Natural killer cell (primary cell): ENCODE measurements around the gene MASP2. TPM values are rescaled to one million over a fixed set of nuclear protein-coding genes. Genes with fewer than 3 reads are reported as not detected.
A peak's percentile ranks its signal among the peaks of the same experiment; 100 is the strongest.
"Not testable (repeated sequence)": the region's sequence is repeated elsewhere in the genome, so short reads cannot be mapped to it uniquely, and the experiment has no call there.

Experiments
- ATAC-seq, 3 donors: fragments of 150-1000 bp in 2 of 3; fragments of 200-7000 bp in 1 of 3; cut with Tn5 transposase; 1 replicate in 1 of 3; 2 replicates in 2 of 3; pipeline ENCODE4 v1.10.0; 2021; ENCODE audit warnings: mild to moderate bottlenecking in 2 of 3, moderate library complexity in 2 of 3
- DNase-seq, 2 donors: peaks; one replicate each; pipeline versions ENCODE4 v3.0.0 to v3.0.0-alpha.2; 2013 to 2021; ENCODE audit warnings: mixed read lengths in 1 of 2
- H3K27ac ChIP-seq: one replicate; pipeline ENCODE4 v1.5.1; 2013; ENCODE audit warnings: mild to moderate bottlenecking, low read length
- H3K27me3 ChIP-seq: one replicate; pipeline ENCODE4 v1.6.1; 2013; ENCODE audit warnings: low read length; ENCODE audit not compliant: control insufficient read depth, insufficient read depth
- H3K36me3 ChIP-seq: one replicate; pipeline ENCODE4 v1.6.1; 2013; ENCODE audit warnings: low read length; ENCODE audit not compliant: control insufficient read depth, insufficient read depth
- H3K4me1 ChIP-seq: one replicate; pipeline ENCODE4 v1.6.1; 2013; ENCODE audit warnings: low read length; ENCODE audit not compliant: control insufficient read depth, insufficient read depth
- H3K4me3 ChIP-seq: one replicate; pipeline ENCODE4 v1.5.1; 2013; ENCODE audit warnings: low read length
- H3K9me3 ChIP-seq: one replicate; pipeline ENCODE4 v1.6.1; 2013; ENCODE audit warnings: low read length; ENCODE audit not compliant: control insufficient read depth, insufficient read depth
- H3K27ac Mint-ChIP-seq, 2 donors: one replicate each; pipeline ENCODE4 v1.8.0; 2022; ENCODE audit warnings: mild to moderate bottlenecking in 2 of 2, mixed read lengths in 2 of 2, moderate library complexity in 1 of 2
- H3K27me3 Mint-ChIP-seq, 2 donors: one replicate each; pipeline ENCODE4 v1.8.0; 2022; ENCODE audit warnings: low read depth in 2 of 2, mixed read lengths in 2 of 2
- H3K36me3 Mint-ChIP-seq: one replicate; pipeline ENCODE4 v1.8.0; 2022; ENCODE audit warnings: mixed read lengths
- H3K4me1 Mint-ChIP-seq, 2 donors: one replicate each; pipeline ENCODE4 v1.8.0; 2022; ENCODE audit warnings: mixed read lengths in 2 of 2
- H3K4me3 Mint-ChIP-seq: one replicate; pipeline ENCODE4 v1.8.0; 2022; ENCODE audit warnings: mild to moderate bottlenecking, moderate library complexity, mixed read lengths
- H3K9me3 Mint-ChIP-seq, 2 donors: one replicate each; pipeline ENCODE4 v1.8.0; 2022; ENCODE audit warnings: mixed read lengths in 2 of 2
- CTCF ChIP-seq: fragments of 200-600 bp; IDR thresholded peaks from one replicate; pipeline ENCODE4 v1.8.0; 2022; ENCODE audit warnings: antibody characterized with exemption
- WGBS: methylation state at CpG from one replicate; pipeline ENCODE4 v1.1.7; 2013; ENCODE audit warnings: missing lambda C conversion rate; ENCODE audit not compliant: insufficient coverage; 5-methylcytosine and 5-hydroxymethylcytosine counted together
- intact Hi-C: fragments of 100-400 bp; cut with micrococcal nuclease; formaldehyde crosslinking; loops from one replicate; pipeline ENCODE4 v1.14.2; 2022
- total RNA-seq, 4 donors: library from RNA; stranded (reverse); fragments of 120-200 nt in 1 of 4; gene quantifications; one replicate each; pipeline versions ENCODE4 v1.2.3 to v1.2.4, GENCODE V29; 2013 to 2022

Gene MASP2
- total RNA-seq, 3 donors from 2014 or later (not counting 1 experiment from before 2014, with no cell fraction given) = 0.16 to 0.20 TPM; not detected in 1

GRCh38 chr1:11023201-11023600, 23.8 kb downstream of the MASP2 start:
- 96% methylated on average over 14 of the region's 14 CpGs for WGBS
- H3K9me3 ChIP-seq = no peaks in the 10 kb centered on the region
- H3K27ac ChIP-seq = no peak overlapping the region
- Mint-ChIP-seq H3K27ac (peak overlapping the region in 1 of 2 donors; percentile 12), H3K9me3 (no peaks in the 10 kb centered on the region), H3K4me3 (no peak overlapping the region), H3K36me3 (peaks cover 14% of the 10 kb centered on the region), H3K4me1 (peaks cover 23 to 52% of the 10 kb centered on the region in 2 donors), H3K27me3 (no peaks in the 10 kb centered on the region)
- no peaks in the 10 kb centered on the region for H3K27me3 ChIP-seq
- H3K4me3 ChIP-seq = no peak overlapping the region
- no peak for TF ChIP-seq CTCF
- intact Hi-C loops = no loop called here
- DNase-seq (no peak), ATAC-seq (no peak)
- no peaks in the 10 kb centered on the region for H3K4me1 ChIP-seq
- H3K36me3 ChIP-seq = peaks cover 80% of the 10 kb centered on the region

GRCh38 chr1:11019971-11020370, 27.1 kb downstream of the MASP2 start:
- no peak overlapping the region for H3K4me3 Mint-ChIP-seq

GRCh38 chr1:11019358-11019757, 27.7 kb downstream of the MASP2 start:
- H3K36me3 Mint-ChIP-seq = peaks cover 19% of the 10 kb centered on the region
- H3K27me3 Mint-ChIP-seq, H3K9me3 Mint-ChIP-seq, DNase-seq, H3K27me3 ChIP-seq, H3K27ac ChIP-seq, H3K4me3 Mint-ChIP-seq, intact Hi-C loops, H3K27ac Mint-ChIP-seq, H3K4me1 ChIP-seq, ATAC-seq, H3K4me3 ChIP-seq, H3K9me3 ChIP-seq: not testable (repeated sequence)
- WGBS = 89% methylated on average over 7 of the region's 8 CpGs
- H3K4me1 Mint-ChIP-seq = peaks cover 34% of the 10 kb centered on the region in 2 donors
- peaks cover 82% of the 10 kb centered on the region for H3K36me3 ChIP-seq

More at GRCh38 chr1:11019971-11020370, 27.1 kb downstream of the MASP2 start:
- H3K4me1 Mint-ChIP-seq = peaks cover 32 to 35% of the 10 kb centered on the region in 2 donors
- intact Hi-C loops = no loop called here
- TF ChIP-seq CTCF = no peak
- H3K27ac Mint-ChIP-seq = no peak overlapping the region
- Histone ChIP-seq H3K4me3 (no peak overlapping the region), H3K27me3 (no peaks in the 10 kb centered on the region), H3K9me3 (no peaks in the 10 kb centered on the region), H3K4me1 (peaks cover 4% of the 10 kb centered on the region), H3K36me3 (peaks cover 82% of the 10 kb centered on the region), H3K27ac (no peak overlapping the region)
- H3K9me3 Mint-ChIP-seq = no peaks in the 10 kb centered on the region
- no peaks in the 10 kb centered on the region for H3K27me3 Mint-ChIP-seq
- 92% methylated on average over 6 of the region's 7 CpGs for WGBS
- DNase-seq (no peak), ATAC-seq (no peak)
- H3K36me3 Mint-ChIP-seq = peaks cover 22% of the 10 kb centered on the region

- intact Hi-C loops = no loop called here
- Mint-ChIP-seq H3K27ac (peak overlapping the region; percentile 95 to 96), H3K4me1 (peaks cover 27 to 29% of the 10 kb centered on the region in 2 donors), H3K9me3 (no peaks in the 10 kb centered on the region), H3K36me3 (peaks cover 7% of the 10 kb centered on the region), H3K27me3 (no peaks in the 10 kb centered on the region), H3K4me3 (peak overlapping the region; percentile 91)
- H3K27ac ChIP-seq = peak overlapping the region; percentile 97
- H3K4me1 ChIP-seq = peaks cover 29% of the 10 kb centered on the region
- WGBS = 3% methylated on average over 11 of the region's 11 CpGs
- peaks cover 41% of the 10 kb centered on the region for H3K36me3 ChIP-seq
- peak overlapping the region; percentile 98 for H3K4me3 ChIP-seq
- ATAC-seq = peak in 1 of 3 donors; percentile 0
- no peaks in the 10 kb centered on the region for H3K9me3 ChIP-seq
- no peak for DNase-seq
- TF ChIP-seq CTCF = no peak
- no peaks in the 10 kb centered on the region for H3K27me3 ChIP-seq
Measured at GRCh38 chr1:11013160-11013531, 33.9 kb downstream of the MASP2 start.
